Activated naive CD8-positive, alpha-beta T cell (primary cell): ENCODE results near the gene EZH1.
"Not testable (repeated sequence)": the region's sequence is repeated elsewhere in the genome, so short reads cannot be mapped to it uniquely, and the experiment has no call there.

Experiments used
- H3K27ac Mint-ChIP-seq: one replicate; pipeline ENCODE4 v1.8.0; 2021; ENCODE audit warnings: mixed read lengths
- H3K27me3 Mint-ChIP-seq: one replicate; pipeline ENCODE4 v1.8.0; 2021; ENCODE audit warnings: mixed read lengths
- H3K36me3 Mint-ChIP-seq: one replicate; pipeline ENCODE4 v1.8.0; 2021; ENCODE audit warnings: mixed read lengths
- H3K4me1 Mint-ChIP-seq: one replicate; pipeline ENCODE4 v1.8.0; 2021; ENCODE audit warnings: low read depth, mixed read lengths
- H3K4me3 Mint-ChIP-seq: one replicate; pipeline ENCODE4 v1.8.0; 2021; ENCODE audit warnings: mild to moderate bottlenecking, mixed read lengths
- H3K9me3 Mint-ChIP-seq: one replicate; pipeline ENCODE4 v1.8.0; 2021; ENCODE audit warnings: low read depth, mixed read lengths

Gene EZH1

DNA sequence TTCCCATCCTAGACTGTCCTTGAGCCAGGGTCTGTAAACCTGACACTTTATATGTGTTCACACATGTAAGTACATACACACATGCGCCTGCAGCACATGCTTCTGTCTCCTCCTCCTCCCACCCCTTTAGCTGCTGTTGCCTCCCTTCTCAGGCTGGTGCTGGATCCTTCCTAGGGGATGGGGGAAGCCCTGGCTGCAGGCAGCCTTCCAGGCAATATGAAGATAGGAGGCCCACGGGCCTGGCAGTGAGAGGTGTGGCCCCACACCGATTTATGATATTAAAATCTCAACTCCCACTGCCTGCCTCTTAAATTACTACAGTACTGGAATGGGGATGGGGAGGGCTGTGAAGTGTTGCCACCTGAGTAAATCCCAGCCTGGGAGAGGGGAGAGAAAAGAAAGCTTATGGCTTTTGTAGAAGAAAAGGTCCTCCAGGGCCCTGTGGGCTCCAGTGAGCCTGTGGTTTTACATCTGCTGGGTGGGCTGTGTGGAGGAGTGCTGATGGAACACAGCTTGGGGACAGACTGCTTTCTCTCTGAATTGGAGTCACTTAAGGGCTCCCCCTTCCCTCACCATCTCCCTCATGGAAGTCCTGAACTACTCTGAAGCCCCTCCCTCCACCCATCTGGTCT, 34.6 kb upstream of the EZH1 start:
- Mint-ChIP-seq H3K4me3 (no peak overlapping the region), H3K36me3 (peaks cover 11% of the 10 kb centered on the region), H3K27ac (no peak overlapping the region), H3K9me3 (no peaks in the 10 kb centered on the region), H3K27me3 (peaks cover 14% of the 10 kb centered on the region), H3K4me1 (peaks cover 20% of the 10 kb centered on the region)

DNA sequence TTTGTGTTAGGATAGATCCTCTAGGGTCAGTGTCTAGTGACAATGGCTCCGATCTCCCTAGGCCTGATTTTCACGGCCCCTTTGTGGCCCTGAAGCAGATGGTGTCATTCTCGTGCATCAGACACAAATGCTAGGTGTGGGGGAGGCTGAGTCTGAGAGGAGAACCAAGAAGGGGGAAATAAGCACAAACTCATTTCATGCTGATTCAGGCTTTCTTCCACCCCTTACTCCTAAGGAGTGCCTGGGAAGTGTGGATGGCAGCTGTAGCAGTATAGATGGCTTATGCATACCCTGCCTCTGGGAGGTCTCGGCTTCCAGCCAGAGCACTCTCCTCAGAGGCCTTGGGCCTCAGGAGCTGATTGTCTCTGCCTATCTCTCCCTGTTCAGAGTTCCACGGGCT, 33.7 kb upstream of the EZH1 start:
- Mint-ChIP-seq H3K27me3 (peaks cover 12% of the 10 kb centered on the region), H3K36me3 (peaks cover 11% of the 10 kb centered on the region), H3K4me1 (peaks cover 21% of the 10 kb centered on the region), H3K9me3 (no peaks in the 10 kb centered on the region), H3K27ac (no peak overlapping the region), H3K4me3 (no peak overlapping the region)

DNA sequence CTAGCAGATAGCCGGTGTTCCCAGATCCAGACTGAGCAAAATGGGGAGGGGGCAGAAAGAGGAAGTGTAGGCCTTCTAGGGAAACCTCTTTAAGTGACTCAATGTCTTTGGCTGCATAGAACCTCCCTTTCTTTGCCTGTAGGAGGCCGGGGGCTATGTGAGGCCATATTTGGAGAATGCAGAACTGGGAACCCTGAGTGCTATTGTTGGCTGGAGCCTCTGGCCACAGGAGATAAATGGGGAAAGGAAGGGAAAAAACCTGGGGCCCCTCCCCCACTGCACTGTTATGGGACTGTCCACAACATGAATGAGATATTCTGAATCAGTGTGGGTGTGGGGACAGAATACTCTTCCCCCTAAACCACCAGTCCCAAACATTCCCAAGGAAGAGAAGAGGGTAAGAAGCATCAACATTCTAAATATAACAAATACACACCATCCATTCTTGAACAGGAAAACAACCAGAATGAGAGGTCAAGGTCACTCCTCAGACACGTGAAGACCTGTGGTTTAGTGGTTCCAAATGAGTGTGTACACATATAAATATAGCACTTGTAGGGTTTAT, 30.8 kb upstream of the EZH1 start:
- Mint-ChIP-seq H3K4me3 (peak overlapping the region; percentile 99), H3K27me3 (no peaks in the 10 kb centered on the region), H3K4me1 (peaks cover 21% of the 10 kb centered on the region), H3K9me3 (no peaks in the 10 kb centered on the region), H3K27ac (no peak overlapping the region), H3K36me3 (peaks cover 11% of the 10 kb centered on the region)

DNA sequence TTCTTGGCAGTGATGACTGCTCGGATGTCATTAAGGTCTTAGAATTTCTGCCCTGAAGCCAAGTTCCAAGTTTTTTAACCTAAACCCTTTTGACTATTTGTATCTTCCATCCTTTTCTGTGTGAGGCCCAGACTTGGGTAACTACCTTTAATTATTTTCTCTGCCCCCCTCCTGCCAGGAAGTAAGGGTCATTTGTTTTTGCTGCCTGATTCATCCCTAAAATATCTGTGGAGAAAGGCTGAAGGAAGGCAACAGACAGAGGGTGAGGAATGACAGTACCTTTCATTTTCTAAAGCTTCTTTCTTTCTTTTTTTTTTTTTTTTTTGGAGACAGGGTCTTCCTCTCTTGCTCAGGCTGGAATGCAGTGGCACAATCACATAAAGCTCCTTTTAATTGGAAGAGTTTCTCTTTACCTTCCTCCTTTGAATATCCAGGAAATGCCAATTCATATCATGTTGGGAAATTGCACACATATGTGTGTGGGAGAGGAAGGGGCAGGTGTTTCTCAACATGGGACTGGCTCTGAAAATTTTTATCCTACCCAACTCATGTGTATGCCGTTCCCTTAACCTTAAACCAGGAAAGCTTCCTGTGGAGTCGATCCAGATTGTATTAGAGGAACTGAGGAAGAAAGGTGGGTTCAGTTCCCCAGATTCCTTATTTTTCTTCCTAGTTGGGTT, 29.4 kb upstream of the EZH1 start:
- Mint-ChIP-seq H3K4me1 (peaks cover 21% of the 10 kb centered on the region), H3K4me3 (peak overlapping the region; percentile 99), H3K27me3 (no peaks in the 10 kb centered on the region), H3K36me3 (peaks cover 9% of the 10 kb centered on the region), H3K9me3 (no peaks in the 10 kb centered on the region), H3K27ac (peak overlapping the region; percentile 97)

DNA sequence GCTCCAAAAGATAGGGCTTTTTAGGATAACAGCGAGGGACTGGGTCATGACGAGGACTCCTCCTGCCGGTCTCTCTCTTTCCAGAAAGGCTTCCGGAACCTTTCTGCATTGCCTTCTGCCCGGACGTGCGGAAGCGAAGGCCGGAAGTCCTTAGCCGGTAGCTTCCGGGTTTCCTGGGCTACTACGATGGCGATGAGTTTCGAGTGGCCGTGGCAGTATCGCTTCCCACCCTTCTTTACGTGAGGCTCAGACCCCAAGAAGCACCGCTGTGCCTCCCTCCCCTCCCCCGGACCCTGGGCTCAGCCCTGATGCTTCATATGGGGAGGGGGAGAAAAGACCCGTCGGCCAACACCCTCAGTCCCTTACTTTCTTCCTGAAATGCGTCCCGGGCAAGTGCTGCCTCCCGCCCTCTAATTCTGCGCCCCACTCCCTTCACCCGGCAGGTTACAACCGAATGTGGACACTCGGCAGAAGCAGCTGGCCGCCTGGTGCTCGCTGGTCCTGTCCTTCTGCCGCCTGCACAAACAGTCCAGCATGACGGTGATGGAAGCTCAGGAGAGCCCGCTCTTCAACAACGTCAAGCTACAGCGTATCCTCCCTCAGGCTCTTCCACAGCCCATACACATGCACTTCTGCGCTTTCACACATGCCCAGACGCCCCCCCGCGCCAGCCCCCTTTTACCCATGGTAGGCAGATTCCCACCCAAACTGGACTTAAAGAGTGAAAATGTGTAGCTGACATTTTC, 28.6 kb upstream of the EZH1 start, which contains the start of gene VPS25:
TSS of gene VPS25 (plus strand) at position 160 of the 746 bp plus-strand sequence. CDS start at position 187, 27 bp downstream.
- peaks cover 21% of the 10 kb centered on the region for H3K4me1 Mint-ChIP-seq
- H3K27ac Mint-ChIP-seq, result peak within 1 kb of the TSS; percentile 97
- no peaks in the 10 kb centered on the region for H3K9me3 Mint-ChIP-seq
- peak within 1 kb of the TSS; percentile 99 for H3K4me3 Mint-ChIP-seq
- no peaks in the 10 kb centered on the region for H3K27me3 Mint-ChIP-seq
- H3K36me3 Mint-ChIP-seq, result peaks cover 8% of the 10 kb centered on the region

DNA sequence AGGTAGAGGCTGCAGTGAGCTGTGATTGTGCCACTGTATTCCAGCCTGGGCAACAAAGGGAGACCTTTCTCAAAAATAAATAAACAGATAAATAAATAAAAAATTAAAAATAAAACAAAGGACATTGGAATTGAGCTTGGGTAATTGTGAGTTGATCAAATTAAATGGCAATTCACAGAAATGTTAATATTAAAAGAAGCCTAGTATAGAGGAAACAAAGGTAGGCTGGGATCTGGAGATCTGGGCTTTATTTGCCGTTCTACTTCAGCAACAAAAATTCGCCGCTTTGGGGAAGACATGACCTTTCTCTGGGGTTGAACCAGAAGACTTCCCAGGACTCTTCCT, 28.1 kb upstream of the EZH1 start:
- H3K36me3 Mint-ChIP-seq, result peaks cover 4% of the 10 kb centered on the region
- peak overlapping the region; percentile 97 for H3K27ac Mint-ChIP-seq
- peak overlapping the region; percentile 99 for H3K4me3 Mint-ChIP-seq
- H3K4me1 Mint-ChIP-seq, result peaks cover 21% of the 10 kb centered on the region
- H3K27me3 Mint-ChIP-seq, result no peaks in the 10 kb centered on the region
- no peaks in the 10 kb centered on the region for H3K9me3 Mint-ChIP-seq

DNA sequence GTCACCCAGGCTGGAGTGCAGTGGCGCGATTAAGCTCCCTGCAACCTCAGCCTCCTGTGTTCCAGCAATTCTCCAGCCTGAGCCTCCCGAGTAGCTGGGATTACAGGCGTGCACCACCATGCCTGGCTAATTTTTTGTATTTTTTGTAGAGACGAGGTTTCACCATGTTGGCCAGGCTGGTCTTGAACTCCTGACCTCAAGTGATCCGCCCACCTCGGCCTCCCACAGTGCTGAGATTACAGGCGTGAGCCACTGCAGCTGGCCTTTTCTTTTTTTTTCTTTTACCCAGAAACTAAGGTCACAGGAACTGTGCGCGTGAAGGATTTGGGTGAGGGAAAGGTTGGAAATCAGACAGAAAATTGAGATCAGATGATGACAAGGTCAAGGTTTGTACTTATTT, 25.1 kb upstream of the EZH1 start:
- not testable (repeated sequence) for H3K4me3 Mint-ChIP-seq, H3K9me3 Mint-ChIP-seq, H3K27ac Mint-ChIP-seq, H3K36me3 Mint-ChIP-seq, H3K27me3 Mint-ChIP-seq
- H3K4me1 Mint-ChIP-seq, result peaks cover 21% of the 10 kb centered on the region

DNA sequence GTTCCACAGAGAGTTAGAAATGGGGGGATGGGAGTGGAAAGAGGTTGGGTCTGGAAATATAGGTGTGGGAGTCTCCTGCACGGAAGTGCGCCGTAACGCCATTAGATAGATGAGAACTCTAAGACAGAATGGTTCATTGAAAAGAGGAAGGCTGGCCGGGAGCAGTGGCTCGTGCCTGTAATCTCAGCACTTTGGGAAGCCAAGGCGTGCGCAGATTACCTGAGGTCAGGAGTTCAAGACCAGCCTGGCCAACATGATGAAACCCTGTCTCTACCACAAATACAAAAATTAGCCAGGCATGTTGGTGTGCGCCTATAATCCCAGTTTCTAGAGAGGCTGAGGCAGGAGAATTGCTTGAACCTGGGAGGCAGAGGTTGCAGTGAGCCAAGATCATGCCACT, 23.2 kb upstream of the EZH1 start:
- H3K27ac Mint-ChIP-seq, H3K9me3 Mint-ChIP-seq, H3K36me3 Mint-ChIP-seq, H3K4me3 Mint-ChIP-seq, H3K4me1 Mint-ChIP-seq: not testable (repeated sequence)
- peaks cover 15% of the 10 kb centered on the region for H3K27me3 Mint-ChIP-seq

DNA sequence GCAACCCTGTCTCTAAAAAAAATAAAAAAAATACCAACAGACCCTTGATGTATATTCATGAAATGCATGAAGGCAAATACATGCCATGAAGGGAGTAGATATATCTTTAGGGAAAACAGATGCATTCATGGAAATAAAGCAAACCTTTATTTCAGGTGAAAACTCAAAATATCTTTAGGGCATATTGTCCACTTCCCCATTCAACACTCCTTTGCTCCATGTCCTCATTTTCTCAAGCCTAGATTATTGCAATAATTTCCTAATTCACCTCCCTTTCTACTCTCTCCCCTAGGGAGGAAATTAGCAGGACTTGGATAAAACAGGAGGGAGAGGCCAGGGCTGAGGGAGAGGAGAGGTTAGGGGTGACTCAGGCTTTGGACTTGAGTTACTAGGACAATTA, 22.7 kb upstream of the EZH1 start:
- Mint-ChIP-seq H3K4me3 (no peak overlapping the region), H3K4me1 (peaks cover 6% of the 10 kb centered on the region), H3K27me3 (peaks cover 17% of the 10 kb centered on the region), H3K9me3 (no peaks in the 10 kb centered on the region), H3K27ac (no peak overlapping the region), H3K36me3 (peaks cover 3% of the 10 kb centered on the region)

DNA sequence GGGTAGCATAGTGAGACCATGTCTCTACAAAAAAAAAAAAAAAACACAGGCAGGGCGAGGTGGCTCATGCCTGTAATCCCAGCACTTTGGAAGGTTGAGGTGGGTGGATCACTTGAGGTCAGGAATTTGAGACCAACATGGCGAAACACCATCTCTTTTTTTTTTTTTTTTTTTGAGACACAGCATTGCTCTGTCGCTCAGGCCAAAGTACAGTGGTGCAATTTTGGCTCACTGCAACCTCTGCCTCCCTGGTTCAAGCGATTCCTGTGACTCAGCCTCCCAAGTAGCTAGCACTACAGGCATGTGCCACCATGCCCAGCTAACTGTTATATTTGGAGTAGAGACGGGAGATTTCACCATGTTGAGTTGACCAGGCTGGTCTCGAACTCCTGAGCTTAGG, 21.3 kb upstream of the EZH1 start:
- no peak overlapping the region for H3K27ac Mint-ChIP-seq
- H3K27me3 Mint-ChIP-seq, result peaks cover 26% of the 10 kb centered on the region
- no peak overlapping the region for H3K4me3 Mint-ChIP-seq
- peaks cover 3% of the 10 kb centered on the region for H3K36me3 Mint-ChIP-seq
- no peaks in the 10 kb centered on the region for H3K4me1 Mint-ChIP-seq
- no peaks in the 10 kb centered on the region for H3K9me3 Mint-ChIP-seq

DNA sequence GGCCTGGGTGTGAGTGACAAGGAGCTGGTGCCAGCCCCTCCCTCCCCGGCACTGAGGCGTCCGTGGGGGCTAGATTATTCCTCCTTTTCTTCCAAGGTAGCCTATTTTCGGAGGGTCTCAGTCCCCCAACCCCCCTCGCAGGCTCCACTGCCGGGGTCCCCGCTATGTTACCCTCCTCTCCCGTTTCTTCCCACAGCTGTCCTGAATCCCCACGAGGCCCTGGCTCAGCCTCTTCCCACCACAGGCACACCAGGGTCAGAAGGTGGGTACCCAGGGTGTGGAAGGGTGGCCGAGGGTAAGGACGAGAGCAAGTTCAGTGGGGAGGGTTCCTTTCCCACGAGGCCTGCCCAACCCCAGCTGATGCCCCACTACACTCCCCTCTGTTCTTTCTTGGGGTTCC, 16.8 kb upstream of the EZH1 start:
- Mint-ChIP-seq H3K4me1 (peaks cover 4% of the 10 kb centered on the region), H3K4me3 (peak overlapping the region; percentile 52), H3K27ac (no peak overlapping the region), H3K36me3 (peaks cover 3% of the 10 kb centered on the region), H3K27me3 (peaks cover 40% of the 10 kb centered on the region), H3K9me3 (no peaks in the 10 kb centered on the region)

DNA sequence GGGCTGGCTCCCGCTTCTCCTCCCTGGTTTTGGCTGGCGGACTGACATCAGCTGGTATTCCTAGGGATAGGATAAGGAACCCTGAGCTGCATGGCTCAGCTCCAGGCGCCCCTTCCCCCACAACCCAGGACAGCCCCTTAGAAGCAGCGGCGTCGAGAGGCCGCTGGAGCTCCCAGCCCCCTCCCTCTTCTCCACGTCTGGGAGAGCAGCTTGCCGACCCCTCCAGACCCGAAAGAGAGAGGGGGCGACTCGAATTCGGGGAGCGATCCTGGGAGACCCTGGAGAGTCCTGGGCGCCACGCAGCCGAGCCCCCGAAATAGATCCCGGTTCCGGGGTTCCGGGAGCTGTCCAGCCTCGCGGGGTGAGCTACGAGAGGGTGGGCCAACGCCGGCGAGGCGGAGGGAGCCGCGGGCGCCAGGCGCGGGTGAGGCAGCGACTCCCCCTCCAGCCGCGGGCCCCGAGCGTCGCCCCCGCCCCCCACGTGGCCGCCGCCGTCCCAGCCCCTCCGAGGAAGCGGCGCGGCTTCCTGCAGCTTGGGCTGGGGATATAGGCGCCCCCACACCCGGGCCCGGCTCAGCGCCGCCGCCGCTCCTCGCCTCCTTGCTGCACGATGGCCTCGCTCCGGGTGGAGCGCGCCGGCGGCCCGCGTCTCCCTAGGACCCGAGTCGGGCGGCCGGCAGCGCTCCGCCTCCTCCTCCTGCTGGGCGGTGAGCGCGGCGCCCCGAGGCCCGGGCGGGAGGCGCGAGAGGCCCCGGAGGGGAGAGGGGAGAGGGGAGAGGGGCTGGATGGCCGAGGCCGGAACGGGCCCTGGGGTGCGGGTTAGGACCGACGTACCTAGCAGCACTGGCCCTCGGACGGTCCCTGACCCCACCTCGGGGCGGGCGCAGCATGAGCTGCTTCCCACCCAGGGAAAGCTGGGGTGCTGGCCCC, 16.1 kb upstream of the EZH1 start, which contains the start of gene RAMP2:
TSS of gene RAMP2 (plus strand) at position 576 of the 930 bp plus-strand sequence. CDS start at position 611, 35 bp downstream.
- Mint-ChIP-seq H3K27ac (no peak within 1 kb of the TSS), H3K4me3 (peak within 1 kb of the TSS; percentile 70), H3K36me3 (peaks cover 3% of the 10 kb centered on the region), H3K4me1 (peaks cover 4% of the 10 kb centered on the region), H3K27me3 (peaks cover 44% of the 10 kb centered on the region), H3K9me3 (no peaks in the 10 kb centered on the region)

DNA sequence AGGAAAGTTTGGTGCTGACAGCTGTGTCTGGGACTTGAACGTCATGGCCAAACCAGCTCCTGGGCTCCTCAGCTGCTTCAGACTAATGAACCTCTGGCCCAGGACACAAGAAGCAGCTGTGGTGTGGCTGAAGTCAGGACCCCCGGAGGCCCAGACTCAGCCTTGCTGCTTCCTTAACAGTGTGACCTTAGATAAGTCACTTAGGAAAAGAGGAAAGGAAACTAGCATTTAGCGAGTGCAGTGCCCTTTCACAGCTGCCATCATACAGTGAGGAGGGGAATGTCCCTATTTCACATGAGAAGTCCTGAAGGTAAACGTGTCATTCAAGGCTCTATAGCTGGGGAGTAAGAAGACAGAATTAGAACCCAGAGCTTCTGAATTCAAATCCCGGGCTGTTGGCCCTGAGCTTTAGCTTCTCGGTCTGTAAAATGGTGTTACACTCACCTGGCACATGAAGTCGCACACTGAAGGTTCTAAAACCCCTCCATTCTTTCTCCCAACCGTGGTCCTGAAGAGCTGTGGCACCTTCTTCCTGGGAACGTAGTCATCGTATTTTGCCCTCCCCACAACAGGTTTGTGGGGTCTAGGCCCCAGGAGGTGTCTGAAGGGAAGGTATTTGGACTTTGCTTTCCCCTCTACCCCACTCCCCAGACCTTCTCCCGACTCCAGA, 15.3 kb upstream of the EZH1 start:
- Mint-ChIP-seq H3K27ac (no peak overlapping the region), H3K4me1 (peaks cover 4% of the 10 kb centered on the region), H3K27me3 (peaks cover 40% of the 10 kb centered on the region), H3K4me3 (peak overlapping the region; percentile 70), H3K9me3 (no peaks in the 10 kb centered on the region), H3K36me3 (no peaks in the 10 kb centered on the region)

DNA sequence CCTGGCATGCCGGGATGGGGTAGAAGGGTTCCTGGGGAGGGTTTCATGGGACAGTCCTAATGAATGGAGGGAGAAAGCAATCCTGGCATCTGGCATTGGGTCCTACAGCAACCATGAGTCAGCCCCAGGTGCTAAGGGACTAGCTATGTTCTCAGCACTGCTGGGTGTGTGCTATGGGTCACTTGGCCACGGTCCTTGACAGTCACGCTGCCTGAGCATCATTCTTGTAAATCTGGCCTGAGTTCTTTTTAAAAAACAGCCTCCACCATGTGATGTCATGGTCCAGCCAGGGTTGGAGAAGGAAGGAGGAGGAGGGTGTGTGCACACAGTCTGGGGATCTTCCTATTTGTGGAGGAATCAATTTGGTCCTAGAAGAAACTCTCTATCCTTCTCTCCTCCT, 9.9 kb upstream of the EZH1 start:
- Mint-ChIP-seq H3K9me3 (no peaks in the 10 kb centered on the region), H3K27ac (no peak overlapping the region), H3K4me3 (no peak overlapping the region), H3K36me3 (no peaks in the 10 kb centered on the region), H3K27me3 (peaks cover 25% of the 10 kb centered on the region), H3K4me1 (no peaks in the 10 kb centered on the region)
